ENCODE results near the gene EIF4G3. TPM values are rescaled to one million over a fixed set of nuclear protein-coding genes. Genes with fewer than 3 reads are reported as not detected.

The EIF4G3 gene
- total RNA-seq, 4 donors from 2014 or later = 68.9 to 110 (median 104) TPM

GRCh38 chr1:21153388-21153787 lies 23.3 kb downstream of the EIF4G3 start:
- Histone ChIP-seq H3K9me3 (no peaks in the 10 kb centered on the region), H3K36me3 (no peaks in the 10 kb centered on the region), H3K27me3 (no peaks in the 10 kb centered on the region), H3K27ac (peak overlapping the region in 1 of 3 donors; percentile 25), H3K4me1 (peaks cover 7 to 23% of the 10 kb centered on the region in 2 donors), H3K4me3 (replicated peaks in 1 of 3) (no peak overlapping the region)
- no peak for TF ChIP-seq POLR2A (IDR thresholded peaks at IDR 0.05)
- TF ChIP-seq CTCF (IDR thresholded peaks at IDR 0.05) = no peak
- no peak for DNase-seq
- intact Hi-C loops (cut with DNase I) = no loop called here
- WGBS, 2 donors = 93 to 96% methylated on average over 6 of the region's 6 CpGs

DNA sequence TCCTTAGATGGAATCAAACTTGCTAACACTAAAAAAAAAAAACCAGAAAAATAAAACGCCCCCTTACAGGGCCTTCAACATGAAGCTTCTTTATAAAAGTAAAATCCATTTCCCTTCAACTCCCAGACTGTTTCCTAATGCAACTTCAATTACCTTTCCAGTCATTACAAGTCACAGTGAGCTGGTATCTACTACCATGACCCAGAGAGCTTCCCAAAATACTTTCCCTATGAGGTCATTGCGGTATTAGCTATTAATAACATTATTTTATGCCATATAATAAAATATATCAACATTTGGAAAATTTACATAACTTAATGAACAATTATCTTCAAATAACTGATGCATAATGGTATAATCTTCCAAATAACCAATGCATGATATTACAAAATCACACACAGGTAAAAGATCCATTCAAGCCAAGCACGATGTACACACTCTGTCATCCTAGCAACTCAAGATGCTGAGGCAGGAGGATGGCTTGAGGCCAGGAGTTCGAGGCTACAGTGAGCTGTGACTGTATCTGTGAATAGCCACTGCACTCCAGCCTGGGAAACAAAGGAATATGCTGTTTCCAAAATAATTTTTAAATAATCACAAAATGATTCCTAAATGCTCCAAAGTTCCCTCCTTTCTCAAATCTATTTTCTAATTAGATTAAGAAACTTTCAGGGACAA lies 24.1 kb downstream of the EIF4G3 start:
- TF ChIP-seq CTCF (IDR thresholded peaks at IDR 0.05) = no peak
- no peak for TF ChIP-seq POLR2A (IDR thresholded peaks at IDR 0.05)
- 61 to 67% methylated on average over 4 of the region's 4 CpGs for WGBS, 2 donors
- H3K4me1 ChIP-seq = peaks cover 7 to 23% of the 10 kb centered on the region in 2 donors
- H3K9me3 ChIP-seq = no peaks in the 10 kb centered on the region
- DNase-seq = peak; percentile 29 to 39
- H3K27me3 ChIP-seq = no peaks in the 10 kb centered on the region
- H3K27ac ChIP-seq = peak overlapping the region in 2 of 3 donors; percentile 1 to 25
- intact Hi-C loops (cut with DNase I) = no loop called here
- H3K36me3 ChIP-seq = peaks cover 3 to 6% of the 10 kb centered on the region in 2 donors
- H3K4me3 ChIP-seq (replicated peaks in 1 of 3) = no peak overlapping the region

DNA sequence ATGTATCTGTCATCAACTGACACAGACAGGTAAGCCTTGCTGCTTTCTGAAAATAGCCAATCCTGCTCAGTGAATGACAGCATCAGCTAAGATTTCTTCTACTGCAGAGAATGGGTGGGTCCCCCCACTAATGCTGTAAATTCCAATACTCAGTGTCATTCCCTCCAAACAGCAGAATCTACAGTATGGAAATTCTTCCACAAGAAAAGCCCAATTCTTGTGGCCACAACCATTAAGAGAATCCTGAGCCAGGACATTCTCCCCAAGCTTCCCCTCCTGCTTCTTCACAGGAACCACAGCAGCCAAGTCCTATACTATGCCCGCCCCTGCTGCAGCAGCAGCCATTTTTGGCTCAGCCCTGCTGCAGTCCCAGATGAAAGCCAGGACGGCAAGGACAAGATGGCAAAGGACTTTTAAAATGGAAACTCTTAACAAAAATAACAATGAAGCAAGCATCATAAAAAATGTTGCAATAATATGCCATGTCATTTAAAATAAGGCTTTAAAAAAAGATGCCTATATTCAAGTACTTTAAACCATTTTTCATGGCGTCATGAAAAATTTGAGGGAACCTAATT lies 26.8 kb downstream of the EIF4G3 start:
- DNase-seq = no peak
- TF ChIP-seq CTCF (IDR thresholded peaks at IDR 0.05) (no peak), POLR2A (IDR thresholded peaks at IDR 0.05) (no peak)
- no peaks in the 10 kb centered on the region for H3K9me3 ChIP-seq
- intact Hi-C loops (cut with DNase I) = no loop called here
- peaks cover 3 to 6% of the 10 kb centered on the region in 2 donors for H3K36me3 ChIP-seq
- peaks cover 8 to 28% of the 10 kb centered on the region in 2 donors for H3K4me1 ChIP-seq
- 76 to 80% methylated on average over 3 of the region's 3 CpGs for WGBS, 2 donors
- peak overlapping the region; percentile 5 to 67 (median 43) for H3K27ac ChIP-seq
- H3K4me3 ChIP-seq (replicated peaks in 1 of 3) = no peak overlapping the region
- no peaks in the 10 kb centered on the region for H3K27me3 ChIP-seq

DNA sequence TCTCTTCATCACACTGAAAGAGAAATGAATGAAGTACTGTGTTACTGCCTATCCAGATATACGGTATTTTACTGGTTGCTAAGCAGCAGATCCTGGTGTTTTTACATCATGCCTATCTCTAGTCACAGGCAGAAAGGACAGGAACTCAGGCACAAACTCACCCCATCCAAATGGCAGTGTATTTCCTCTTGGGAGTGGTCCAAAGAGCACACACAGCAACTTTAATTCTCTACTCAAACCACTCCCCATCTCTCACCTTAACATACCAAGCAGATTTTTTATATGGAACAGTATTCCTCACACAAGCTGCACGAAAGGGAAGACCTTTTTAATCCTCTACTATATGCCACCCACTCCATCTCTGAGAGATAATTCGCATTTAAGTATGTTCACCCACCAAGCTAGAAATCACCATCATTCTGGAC lies 27.3 kb downstream of the EIF4G3 start:
- no peaks in the 10 kb centered on the region for H3K9me3 ChIP-seq
- no peaks in the 10 kb centered on the region for H3K27me3 ChIP-seq
- no peak overlapping the region for H3K4me3 ChIP-seq (replicated peaks in 1 of 3)
- 43 to 48% methylated on average over 3 of the region's 3 CpGs for WGBS, 2 donors
- TF ChIP-seq CTCF (IDR thresholded peaks at IDR 0.05) = no peak
- TF ChIP-seq POLR2A (IDR thresholded peaks at IDR 0.05) = no peak
- peaks cover 3 to 6% of the 10 kb centered on the region in 2 donors for H3K36me3 ChIP-seq
- DNase-seq = peak in 1 of 2 donors; percentile 39
- intact Hi-C loops (cut with DNase I) = no loop called here
- H3K27ac ChIP-seq = peak overlapping the region; percentile 5 to 67 (median 43)
- peaks cover 13 to 33% of the 10 kb centered on the region in 2 donors for H3K4me1 ChIP-seq

DNA sequence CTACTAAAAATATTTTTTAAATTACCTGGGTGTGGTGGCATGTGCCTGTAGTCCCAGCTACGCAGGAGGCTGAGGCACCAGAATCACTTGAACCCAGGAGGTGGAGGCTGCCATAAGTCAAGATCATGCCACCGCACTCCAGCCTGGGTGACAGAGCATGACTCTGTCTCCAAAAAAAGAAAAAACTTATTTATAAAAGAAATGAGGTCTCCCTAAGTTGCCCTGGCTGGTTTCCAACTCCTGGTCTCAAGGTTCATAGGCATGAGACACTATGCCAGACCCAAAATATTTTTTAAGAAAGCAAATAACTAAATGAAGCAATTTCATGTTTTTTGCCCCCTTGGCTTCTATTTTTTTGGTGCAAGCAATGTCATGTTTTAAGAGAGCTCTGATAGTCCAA lies 32.9 kb downstream of the EIF4G3 start:
- Histone ChIP-seq H3K36me3 (peaks cover 3 to 6% of the 10 kb centered on the region in 2 donors), H3K9me3 (no peaks in the 10 kb centered on the region), H3K27me3 (no peaks in the 10 kb centered on the region), H3K4me1 (peaks cover 30 to 41% of the 10 kb centered on the region in 2 donors), H3K4me3 (replicated peaks in 1 of 3) (no peak overlapping the region), H3K27ac (peak overlapping the region; percentile 47 to 71 (median 52))
- TF ChIP-seq POLR2A (IDR thresholded peaks at IDR 0.05) (no peak), CTCF (IDR thresholded peaks at IDR 0.05) (no peak)
- peak; percentile 69 to 73 for DNase-seq
- 52 to 66% methylated on average over 2 of the region's 2 CpGs for WGBS, 2 donors
- intact Hi-C loops (cut with DNase I) = no loop called here
